ENCODE data around the gene PIK3CB.
A peak's percentile ranks its signal among the peaks of the same experiment; 100 is the strongest.
"Not testable (repeated sequence)": the region's sequence is repeated elsewhere in the genome, so short reads cannot be mapped to it uniquely, and the experiment has no call there.

The PIK3CB gene

GRCh38 chr3:138854940-138855339, 20.2 kb upstream of the PIK3CB start:
- H3K4me3 Mint-ChIP-seq: no peak overlapping the region
- no peaks in the 10 kb centered on the region for H3K36me3 Mint-ChIP-seq
- H3K9me3 Mint-ChIP-seq: no peaks in the 10 kb centered on the region
- no peaks in the 10 kb centered on the region for H3K27me3 Mint-ChIP-seq
- no peak overlapping the region for H3K27ac Mint-ChIP-seq
- H3K4me1 Mint-ChIP-seq: no peaks in the 10 kb centered on the region

DNA sequence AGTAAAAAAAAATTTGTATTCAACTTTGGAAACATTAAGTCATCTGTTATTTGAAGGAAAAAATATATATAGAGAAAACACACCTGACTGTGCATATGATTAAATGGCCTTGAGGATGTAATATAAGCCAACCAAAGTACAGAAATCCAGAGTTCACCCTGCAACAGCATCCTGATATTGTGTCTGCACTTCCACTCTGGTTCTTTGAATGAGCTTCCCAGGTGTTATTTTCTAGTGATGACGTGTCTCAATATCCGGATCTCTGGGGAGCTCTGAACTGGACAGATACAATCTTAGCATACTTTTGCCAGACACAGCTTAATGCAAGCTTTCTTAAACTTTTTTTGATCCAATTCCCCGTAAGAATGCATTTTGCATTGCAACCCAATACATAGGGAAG, 19.5 kb upstream of the PIK3CB start:
- Mint-ChIP-seq H3K36me3 (no peaks in the 10 kb centered on the region), H3K27ac (no peak overlapping the region), H3K9me3 (no peaks in the 10 kb centered on the region), H3K4me1 (no peaks in the 10 kb centered on the region), H3K27me3 (no peaks in the 10 kb centered on the region), H3K4me3 (no peak overlapping the region)

DNA sequence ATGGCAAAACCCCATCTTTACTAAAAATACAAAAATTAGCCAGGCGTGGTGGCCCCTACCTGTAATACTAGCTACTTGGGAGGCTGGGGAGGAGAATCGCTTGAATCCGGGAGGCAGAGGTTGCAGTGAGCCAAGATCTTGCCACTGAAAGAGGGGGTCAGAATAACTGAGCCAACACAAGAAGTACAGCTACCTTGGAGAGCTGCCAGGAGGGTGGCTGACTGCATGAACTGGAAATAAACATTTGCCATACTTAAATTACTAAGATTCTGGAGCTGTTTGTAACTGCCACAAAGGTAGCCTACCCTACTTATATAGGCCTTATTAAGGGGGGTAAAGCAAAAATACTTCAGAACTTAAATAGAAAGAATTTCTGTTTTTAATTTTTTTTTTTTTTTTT, 15.4 kb upstream of the PIK3CB start:
- H3K27ac Mint-ChIP-seq: no peak overlapping the region
- no peak overlapping the region for H3K4me3 Mint-ChIP-seq
- H3K27me3 Mint-ChIP-seq: no peaks in the 10 kb centered on the region
- no peaks in the 10 kb centered on the region for H3K9me3 Mint-ChIP-seq
- H3K4me1 Mint-ChIP-seq: no peaks in the 10 kb centered on the region
- no peaks in the 10 kb centered on the region for H3K36me3 Mint-ChIP-seq

DNA sequence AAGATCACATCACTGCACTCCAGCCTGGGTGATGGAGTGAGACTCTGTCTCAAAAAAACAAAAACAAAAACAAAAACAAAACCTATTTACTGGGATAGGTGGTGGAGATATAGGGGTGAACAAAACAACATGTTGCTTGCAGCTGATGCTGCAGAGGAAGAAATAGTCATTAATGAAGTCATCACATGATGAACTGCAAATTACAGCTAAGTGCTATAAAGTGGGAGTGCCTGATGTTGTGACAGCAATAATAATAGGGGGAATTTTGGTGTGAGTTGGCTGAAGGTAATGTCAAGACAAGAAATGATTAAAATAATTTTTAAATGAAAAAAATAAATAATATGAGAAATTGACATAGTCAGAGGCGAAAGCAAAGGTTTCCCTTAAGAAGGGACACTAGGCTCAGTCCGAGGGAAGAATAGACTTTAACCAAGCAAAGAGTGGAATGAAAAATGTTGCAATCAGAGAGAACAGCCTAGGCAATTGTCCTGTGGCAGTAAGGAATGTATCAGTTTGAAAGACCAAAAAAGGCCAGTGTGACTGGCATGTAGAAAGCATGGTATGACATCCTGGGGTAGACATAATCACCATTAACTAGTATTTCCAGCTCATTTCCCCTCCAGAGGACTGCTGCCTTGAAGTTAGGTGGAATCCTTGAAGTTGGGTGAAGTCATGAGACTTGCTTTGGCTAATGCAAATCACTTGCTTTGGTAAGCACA, 14.7 kb upstream of the PIK3CB start:
- Mint-ChIP-seq H3K4me3 (no peak overlapping the region), H3K27ac (no peak overlapping the region), H3K9me3 (no peaks in the 10 kb centered on the region), H3K36me3 (no peaks in the 10 kb centered on the region), H3K4me1 (no peaks in the 10 kb centered on the region), H3K27me3 (no peaks in the 10 kb centered on the region)

DNA sequence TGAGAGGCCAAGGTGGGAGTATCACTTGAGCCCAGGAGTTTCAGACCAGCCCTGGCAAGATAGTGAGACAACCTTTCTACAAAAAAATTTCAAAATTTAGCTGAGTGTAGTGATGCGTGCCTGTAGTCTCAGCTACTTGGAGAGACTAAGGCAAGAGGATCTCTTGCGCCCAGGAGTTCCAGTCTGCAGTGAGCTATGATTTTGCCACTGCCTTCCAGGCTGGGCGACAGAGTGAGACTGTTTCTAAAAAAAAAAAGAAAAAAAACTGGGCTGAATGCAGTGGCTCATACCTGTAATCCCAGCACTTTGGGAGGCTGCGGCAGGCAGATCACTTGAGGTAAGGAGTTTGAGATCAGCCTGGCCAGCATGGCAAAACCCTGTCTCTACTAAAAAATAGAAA, 14.0 kb upstream of the PIK3CB start:
- no peaks in the 10 kb centered on the region for H3K36me3 Mint-ChIP-seq
- H3K27me3 Mint-ChIP-seq: no peaks in the 10 kb centered on the region
- no peaks in the 10 kb centered on the region for H3K9me3 Mint-ChIP-seq
- H3K4me3 Mint-ChIP-seq: no peak overlapping the region
- no peak overlapping the region for H3K27ac Mint-ChIP-seq
- no peaks in the 10 kb centered on the region for H3K4me1 Mint-ChIP-seq

DNA sequence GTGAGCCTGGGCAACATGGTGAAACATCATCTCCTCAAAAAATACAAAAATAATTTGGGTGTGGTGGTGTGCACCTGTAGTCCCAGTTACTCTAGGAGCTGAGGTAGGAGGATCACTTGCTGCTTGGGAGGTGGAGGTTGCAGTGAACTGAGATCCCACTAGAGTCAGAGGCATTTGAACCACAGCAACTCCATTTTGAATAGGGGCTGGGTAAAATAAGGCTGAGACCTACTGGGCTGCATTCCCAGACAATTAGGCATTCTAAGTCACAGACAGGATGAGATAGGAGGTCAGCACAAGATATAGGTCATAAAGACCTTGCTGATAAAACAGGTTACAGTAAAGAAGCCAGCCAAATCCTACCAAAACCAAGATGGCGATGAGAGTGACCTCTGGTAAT, 12.1 kb upstream of the PIK3CB start:
- not testable (repeated sequence) for H3K36me3 Mint-ChIP-seq, H3K27ac Mint-ChIP-seq, H3K4me1 Mint-ChIP-seq, H3K27me3 Mint-ChIP-seq, H3K4me3 Mint-ChIP-seq, H3K9me3 Mint-ChIP-seq

DNA sequence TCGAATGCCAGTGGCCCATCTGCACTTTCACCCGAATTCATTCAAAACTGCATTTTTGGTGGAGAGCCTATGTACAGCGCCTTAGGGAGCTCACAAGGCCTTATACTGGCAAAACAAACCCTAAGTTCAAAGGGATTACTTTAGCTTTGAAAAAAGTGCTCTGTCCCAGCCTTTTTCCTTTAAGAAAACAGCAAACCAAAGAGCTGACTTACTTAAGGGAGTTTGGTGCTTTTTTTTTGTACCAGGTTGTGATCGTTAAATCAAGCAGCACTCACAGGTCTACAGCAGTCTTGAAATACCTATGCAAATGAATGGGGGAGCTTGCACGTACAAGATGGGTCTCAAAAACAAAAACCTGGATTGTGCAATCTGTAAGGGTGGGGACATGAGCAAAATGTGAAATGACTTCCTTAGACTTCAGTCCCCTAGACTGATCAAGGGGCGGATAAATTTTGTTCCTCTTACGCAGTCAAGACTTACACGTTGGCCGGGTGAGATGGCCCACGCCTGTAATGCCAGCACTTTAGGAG, 11.6 kb upstream of the PIK3CB start:
- Mint-ChIP-seq H3K9me3 (no peaks in the 10 kb centered on the region), H3K36me3 (no peaks in the 10 kb centered on the region), H3K4me3 (no peak overlapping the region), H3K27me3 (no peaks in the 10 kb centered on the region), H3K4me1 (no peaks in the 10 kb centered on the region), H3K27ac (no peak overlapping the region)

GRCh38 chr3:138845771-138846173, 11.0 kb upstream of the PIK3CB start:
- no peak overlapping the region for H3K27ac Mint-ChIP-seq
- H3K36me3 Mint-ChIP-seq: no peaks in the 10 kb centered on the region
- no peaks in the 10 kb centered on the region for H3K4me1 Mint-ChIP-seq
- no peak overlapping the region for H3K4me3 Mint-ChIP-seq
- H3K9me3 Mint-ChIP-seq: no peaks in the 10 kb centered on the region
- no peaks in the 10 kb centered on the region for H3K27me3 Mint-ChIP-seq

GRCh38 chr3:138845181-138845601, 10.5 kb upstream of the PIK3CB start:
- Mint-ChIP-seq H3K4me1 (no peaks in the 10 kb centered on the region), H3K27me3 (no peaks in the 10 kb centered on the region), H3K36me3 (no peaks in the 10 kb centered on the region), H3K9me3 (no peaks in the 10 kb centered on the region), H3K4me3 (no peak overlapping the region), H3K27ac (no peak overlapping the region)

- no peaks in the 10 kb centered on the region for H3K4me1 Mint-ChIP-seq
- H3K27me3 Mint-ChIP-seq: no peaks in the 10 kb centered on the region
- H3K27ac Mint-ChIP-seq: no peak overlapping the region
- no peaks in the 10 kb centered on the region for H3K9me3 Mint-ChIP-seq
- H3K4me3 Mint-ChIP-seq: no peak overlapping the region
- no peaks in the 10 kb centered on the region for H3K36me3 Mint-ChIP-seq
Measured at GRCh38 chr3:138842483-138843188, 7.9 kb upstream of the PIK3CB start.

DNA sequence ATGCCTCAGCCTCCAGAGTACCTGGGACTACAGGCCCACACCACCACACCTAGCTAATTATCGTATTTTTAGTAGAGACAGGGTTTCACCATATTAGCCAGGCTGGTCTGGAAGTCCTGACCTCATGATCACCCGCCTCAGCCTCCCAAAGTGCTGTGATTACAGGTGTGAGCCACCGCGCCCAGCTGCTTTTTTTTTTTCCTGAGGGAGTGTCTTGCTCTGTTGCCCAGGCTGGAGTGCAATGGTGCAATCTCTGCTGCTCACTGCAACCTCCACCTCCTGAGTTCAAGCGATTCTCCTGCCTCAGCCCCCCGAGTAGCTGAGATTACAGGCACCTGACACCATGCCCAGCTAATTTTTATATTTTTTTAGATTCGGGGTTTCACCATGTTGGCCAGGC, 3.7 kb upstream of the PIK3CB start:
- H3K4me1 Mint-ChIP-seq: peaks cover 15% of the 10 kb centered on the region
- not testable (repeated sequence) for H3K4me3 Mint-ChIP-seq, H3K9me3 Mint-ChIP-seq, H3K36me3 Mint-ChIP-seq, H3K27me3 Mint-ChIP-seq, H3K27ac Mint-ChIP-seq

DNA sequence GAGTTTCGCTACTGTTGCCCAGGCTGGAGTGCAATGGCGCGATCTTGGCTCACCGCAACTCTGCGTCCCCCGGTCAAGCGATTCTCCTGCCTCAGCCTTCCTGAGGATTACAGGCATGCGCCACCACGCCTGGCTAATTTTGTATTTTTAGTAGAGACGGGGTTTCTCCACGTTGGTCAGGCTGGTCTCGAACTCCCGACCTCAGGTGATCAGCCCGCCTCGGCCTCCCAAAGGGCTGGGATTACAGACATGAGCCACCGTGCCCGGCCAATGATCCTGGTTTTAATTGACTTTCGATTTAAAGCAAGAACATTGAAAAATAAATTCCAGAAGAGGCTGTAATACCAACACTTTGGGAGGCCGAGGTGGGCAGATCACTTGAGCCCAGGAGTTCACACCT, 1.1 kb upstream of the PIK3CB start:
- H3K4me3 Mint-ChIP-seq, H3K27me3 Mint-ChIP-seq, H3K9me3 Mint-ChIP-seq, H3K36me3 Mint-ChIP-seq: not testable (repeated sequence)
- H3K4me1 Mint-ChIP-seq: peaks cover 28% of the 10 kb centered on the region
- H3K27ac Mint-ChIP-seq: peak overlapping the region; percentile 8

- peak overlapping the region; percentile 98 for H3K4me3 Mint-ChIP-seq
- H3K4me1 Mint-ChIP-seq: peaks cover 28% of the 10 kb centered on the region
- H3K27me3 Mint-ChIP-seq: no peaks in the 10 kb centered on the region
- H3K27ac Mint-ChIP-seq: peak overlapping the region; percentile 97
- H3K36me3 Mint-ChIP-seq: no peaks in the 10 kb centered on the region
- no peaks in the 10 kb centered on the region for H3K9me3 Mint-ChIP-seq
Measured at GRCh38 chr3:138835397-138835757, 649 bp upstream of the PIK3CB start.

DNA sequence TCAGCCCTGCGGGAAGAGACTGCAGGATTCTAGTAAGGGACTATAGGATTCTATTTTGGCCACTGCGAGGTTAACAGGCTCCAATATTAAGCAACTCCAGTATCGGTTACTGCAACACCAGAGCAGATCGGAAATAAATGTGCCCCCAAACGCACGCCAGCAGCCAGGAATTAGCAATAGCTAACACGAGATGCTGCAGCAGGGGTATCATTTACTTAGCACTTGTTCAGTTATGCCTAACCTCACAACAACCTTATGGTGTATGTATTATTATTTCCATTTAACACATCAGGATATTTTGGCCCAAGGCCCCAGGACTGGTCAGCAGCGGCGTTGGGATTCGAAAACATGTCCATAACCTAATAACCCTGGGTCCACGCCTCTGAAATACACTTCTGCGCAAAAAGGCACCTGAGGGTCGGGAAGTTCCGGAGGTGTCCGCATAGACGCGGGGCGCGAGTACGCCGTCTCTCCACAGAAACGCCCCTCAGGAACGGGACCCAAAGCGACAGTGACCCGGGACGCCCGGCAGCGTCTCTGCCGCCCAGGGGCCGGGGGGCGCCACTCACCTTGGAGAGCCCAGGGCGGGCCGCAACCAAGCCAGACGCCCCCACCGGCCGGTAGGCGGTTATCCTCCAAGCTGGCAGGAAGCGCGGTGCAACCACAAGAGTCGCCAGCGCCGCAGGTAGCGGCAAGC, 681 bp downstream of the PIK3CB start:
- Mint-ChIP-seq H3K4me1 (peaks cover 33% of the 10 kb centered on the region), H3K27ac (peak overlapping the region; percentile 96), H3K9me3 (no peaks in the 10 kb centered on the region), H3K36me3 (peaks cover 5% of the 10 kb centered on the region), H3K4me3 (peak overlapping the region; percentile 95), H3K27me3 (no peaks in the 10 kb centered on the region)

- H3K4me1 Mint-ChIP-seq: peaks cover 33% of the 10 kb centered on the region
- peak overlapping the region; percentile 11 for H3K4me3 Mint-ChIP-seq
- H3K27me3 Mint-ChIP-seq, H3K9me3 Mint-ChIP-seq, H3K36me3 Mint-ChIP-seq, H3K27ac Mint-ChIP-seq: not testable (repeated sequence)
Measured at GRCh38 chr3:138832473-138833057, 2.2 kb downstream of the PIK3CB start.
